GM18868 (cell line): ENCODE measurements around the gene RIBC2.
"Not testable (repeated sequence)": the region's sequence is repeated elsewhere in the genome, so short reads cannot be mapped to it uniquely, and the experiment has no call there.

ENCODE experiments used
- ATAC-seq: cut with Tn5 transposase; IDR thresholded peaks from one replicate; pipeline ENCODE4 v1.9.1; 2021; ENCODE audit warnings: mild to moderate bottlenecking, moderate library complexity; ENCODE audit not compliant: unreplicated experiment

RIBC2 gene

GRCh38 chr22:45448431-45448830 lies 34.9 kb downstream of the RIBC2 start:
- no peak for ATAC-seq

GRCh38 chr22:45449442-45449841 lies 35.9 kb downstream of the RIBC2 start:
- not testable (repeated sequence) for ATAC-seq

DNA sequence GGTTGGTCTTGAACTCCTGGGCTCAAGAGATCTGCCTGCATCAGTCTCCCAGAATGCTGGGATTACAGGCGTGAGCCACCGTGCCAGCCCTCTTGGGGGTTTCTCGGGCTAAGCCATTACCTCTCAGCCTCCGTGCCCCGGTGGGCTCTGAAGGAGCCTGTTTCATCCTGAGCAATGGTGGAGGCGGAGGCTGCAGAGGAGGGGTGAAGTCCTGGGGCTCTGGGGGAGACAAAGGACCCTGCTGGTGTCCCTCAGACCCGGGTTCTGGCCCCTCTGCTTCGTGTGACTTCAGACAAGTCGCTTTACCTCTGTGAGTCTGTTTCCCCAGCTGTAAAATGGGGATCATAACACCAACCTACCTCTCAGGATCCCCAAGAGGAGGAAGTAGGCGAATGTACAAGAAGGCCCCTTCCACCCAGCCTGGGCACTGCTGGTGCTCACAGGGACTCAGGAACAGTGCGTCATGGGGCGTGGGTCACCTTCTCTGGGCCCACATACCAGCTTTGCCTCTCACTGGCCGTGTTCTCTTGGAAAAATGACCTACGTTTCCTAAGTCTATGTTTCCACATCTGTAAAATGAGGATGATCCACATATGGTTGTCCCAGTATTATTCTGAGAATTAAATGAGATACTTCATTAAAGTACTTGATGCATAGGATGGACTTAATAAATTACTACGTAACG lies 36.8 kb downstream of the RIBC2 start:
- no peak for ATAC-seq

- no peak for ATAC-seq
Observed at GRCh38 chr22:45450921-45451651, 37.6 kb downstream of the RIBC2 start.

DNA sequence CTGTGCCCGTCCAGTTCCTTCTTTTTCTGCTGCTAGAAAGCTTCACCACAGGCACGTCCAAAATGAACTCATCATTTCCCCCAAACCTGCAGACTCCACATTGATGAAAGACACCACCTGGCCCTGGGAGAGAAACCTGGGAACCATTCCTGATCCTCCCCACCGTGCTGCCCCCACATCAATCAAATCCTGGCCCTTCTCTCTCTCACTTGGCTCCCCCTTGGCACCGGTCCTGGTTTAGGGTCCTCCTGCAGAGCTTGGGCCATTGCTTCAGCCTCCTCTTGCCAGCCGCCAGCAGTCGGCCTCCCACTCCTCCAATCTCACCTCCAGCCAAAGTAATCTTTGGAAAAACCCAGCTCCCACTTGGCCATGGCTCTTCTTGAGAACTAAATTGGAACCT lies 38.5 kb downstream of the RIBC2 start:
- no peak for ATAC-seq

DNA sequence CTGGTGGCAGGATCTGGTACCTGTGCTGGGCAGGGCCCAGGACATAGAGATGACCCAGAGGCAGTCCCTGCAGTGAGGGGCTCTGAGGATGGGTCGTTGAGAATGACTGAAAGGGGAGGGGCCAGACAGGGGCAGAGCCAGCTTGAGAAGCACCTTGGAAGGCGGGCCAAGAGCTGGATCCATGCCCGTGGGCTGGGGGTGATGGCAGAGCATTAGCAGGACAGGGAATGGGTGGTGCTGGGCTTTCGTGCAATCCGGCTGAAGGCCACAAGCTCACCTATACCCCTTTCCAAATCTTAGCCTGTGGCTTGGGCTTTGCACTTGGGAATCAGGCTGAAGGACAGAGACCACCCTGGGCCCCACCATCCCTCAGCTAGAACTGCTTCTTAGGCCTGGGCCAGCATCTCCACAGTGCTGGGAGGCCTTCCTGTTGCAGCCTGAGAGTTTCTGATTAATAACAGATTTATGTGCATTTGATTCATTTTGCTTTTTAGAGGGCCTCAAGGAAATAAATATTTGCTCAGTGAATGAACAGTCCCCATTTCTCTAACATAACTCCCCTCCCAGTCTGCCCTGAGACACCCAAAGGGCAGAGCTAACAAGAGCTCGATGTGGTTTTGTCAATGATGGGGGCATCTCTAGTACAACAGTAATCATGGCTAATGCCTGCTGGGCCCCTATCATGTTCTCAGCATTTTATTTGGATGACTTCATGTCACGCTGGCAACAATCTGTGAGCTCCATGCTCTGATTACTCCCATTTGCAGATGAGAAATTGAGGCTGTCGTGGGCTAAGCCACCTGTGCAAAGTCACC lies 39.3 kb downstream of the RIBC2 start:
- no peak for ATAC-seq

GRCh38 chr22:45453764-45454163 lies 40.3 kb downstream of the RIBC2 start:
- ATAC-seq: no peak

DNA sequence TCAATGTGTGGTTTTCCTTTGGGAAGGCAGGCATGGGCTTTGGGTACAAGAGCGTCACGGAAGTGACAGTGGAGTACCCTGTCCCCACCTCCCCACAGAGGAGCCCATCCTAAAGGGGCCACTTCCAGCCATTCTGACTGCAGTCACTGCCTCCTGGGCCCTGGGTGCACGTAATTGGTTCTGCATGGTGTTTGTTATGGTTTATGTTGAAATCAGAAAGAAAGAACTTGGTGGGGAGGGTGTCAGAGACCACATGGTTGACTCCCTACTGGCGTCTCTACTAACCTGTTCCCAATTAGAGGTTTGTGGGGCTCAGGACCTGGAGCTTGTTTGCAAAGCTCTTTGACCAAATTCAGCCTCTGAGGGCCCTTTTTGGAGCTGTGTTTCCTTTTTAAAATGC lies 40.8 kb downstream of the RIBC2 start:
- no peak for ATAC-seq

GRCh38 chr22:45455212-45455611 lies 41.7 kb downstream of the RIBC2 start:
- no peak for ATAC-seq

- no peak for ATAC-seq
Observed at GRCh38 chr22:45455621-45456020, 42.1 kb downstream of the RIBC2 start.

DNA sequence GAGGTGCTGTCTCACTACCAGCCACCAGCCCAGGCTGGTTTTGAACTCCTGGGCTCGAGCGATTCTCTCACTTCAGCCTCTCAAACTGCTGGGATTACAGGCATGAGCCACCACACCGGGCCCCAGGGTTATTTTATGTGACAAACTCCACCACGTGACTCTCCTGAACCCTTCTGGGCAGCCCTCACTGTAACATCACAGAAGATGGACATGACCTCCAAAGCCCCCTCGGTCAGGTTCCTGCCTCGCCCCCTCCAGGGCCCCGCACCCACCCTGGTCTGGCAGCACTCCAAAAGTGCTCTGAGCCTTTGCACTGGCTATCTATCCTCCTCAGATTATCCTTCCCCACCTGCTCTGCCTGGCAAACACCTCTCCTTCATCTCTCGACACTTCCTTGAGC lies 43.3 kb downstream of the RIBC2 start:
- no peak for ATAC-seq

GRCh38 chr22:45458532-45458931 lies 45.0 kb downstream of the RIBC2 start:
- no peak for ATAC-seq

DNA sequence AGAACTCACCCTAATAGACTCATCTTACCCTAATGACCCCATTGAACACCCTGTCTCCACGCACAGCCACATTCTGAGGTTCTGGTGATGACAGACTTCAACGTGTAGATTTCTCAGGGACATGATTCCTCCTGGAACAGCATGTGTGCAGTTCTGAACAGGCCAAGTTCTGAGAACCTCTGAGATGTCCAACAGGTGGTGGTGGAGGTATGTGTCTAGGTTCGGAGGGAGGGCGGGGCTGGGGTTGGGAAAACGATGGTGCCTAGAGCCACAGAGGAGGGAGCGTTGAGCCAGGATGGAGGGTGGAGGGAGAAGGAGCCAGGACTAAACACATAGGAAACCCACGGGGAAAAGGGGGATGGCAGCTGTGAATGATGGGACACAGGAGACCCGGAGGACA lies 45.7 kb downstream of the RIBC2 start:
- no peak for ATAC-seq

GRCh38 chr22:45460288-45461109 lies 47.0 kb downstream of the RIBC2 start:
- no peak for ATAC-seq

DNA sequence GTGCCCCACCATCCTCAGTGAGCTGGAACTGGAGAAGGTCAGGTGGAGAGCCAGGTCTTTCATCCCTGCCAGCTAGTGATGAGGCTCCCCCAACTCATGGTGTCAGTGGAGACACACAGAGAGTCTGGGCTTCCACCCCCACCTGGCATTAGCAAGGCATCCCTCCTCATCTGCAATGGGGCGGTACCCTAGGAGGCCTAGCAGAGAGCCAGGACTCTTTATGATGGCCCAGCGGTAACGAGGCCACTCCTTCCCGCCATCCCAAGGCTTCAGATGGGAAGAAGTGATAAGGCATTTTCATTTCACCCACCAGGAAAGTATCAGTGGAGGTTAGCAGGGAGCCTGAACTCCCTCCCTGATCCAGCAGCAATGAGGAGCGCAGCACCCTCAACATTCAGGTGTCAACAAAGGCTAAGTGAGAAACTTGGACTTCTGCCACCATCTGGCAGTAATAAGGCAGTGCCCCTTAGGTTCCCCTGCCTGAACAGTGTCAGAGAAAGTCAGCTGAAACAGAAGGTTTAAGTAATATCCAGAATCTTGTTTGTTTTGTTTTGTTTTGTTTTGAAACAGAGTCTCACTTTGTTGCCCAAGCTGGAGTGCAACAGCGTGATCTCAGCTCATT lies 48.7 kb downstream of the RIBC2 start:
- no peak for ATAC-seq

DNA sequence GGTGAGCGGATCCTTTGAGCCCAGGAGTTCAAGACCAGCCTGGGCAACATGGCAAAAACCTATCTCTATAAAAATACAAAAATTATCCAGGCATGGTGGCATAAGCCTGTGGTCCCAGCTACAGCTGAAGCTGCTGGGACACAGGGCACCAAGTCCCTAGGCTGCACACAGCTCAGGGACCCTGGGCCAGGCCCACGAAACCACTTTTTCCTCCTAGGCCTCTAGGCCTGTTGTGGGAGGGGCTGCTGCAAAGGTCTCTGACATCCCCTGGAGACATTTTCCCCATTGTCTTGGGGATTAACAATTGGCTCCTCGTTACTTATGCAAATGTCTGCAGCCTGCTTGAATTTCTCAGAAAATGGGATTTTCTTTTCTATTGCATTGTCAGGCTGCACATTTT lies 50.2 kb downstream of the RIBC2 start:
- ATAC-seq: not testable (repeated sequence)

- ATAC-seq: no peak
Observed at GRCh38 chr22:45465633-45466032, 52.1 kb downstream of the RIBC2 start.

GRCh38 chr22:45468872-45469271 lies 55.4 kb downstream of the RIBC2 start:
- no peak for ATAC-seq

DNA sequence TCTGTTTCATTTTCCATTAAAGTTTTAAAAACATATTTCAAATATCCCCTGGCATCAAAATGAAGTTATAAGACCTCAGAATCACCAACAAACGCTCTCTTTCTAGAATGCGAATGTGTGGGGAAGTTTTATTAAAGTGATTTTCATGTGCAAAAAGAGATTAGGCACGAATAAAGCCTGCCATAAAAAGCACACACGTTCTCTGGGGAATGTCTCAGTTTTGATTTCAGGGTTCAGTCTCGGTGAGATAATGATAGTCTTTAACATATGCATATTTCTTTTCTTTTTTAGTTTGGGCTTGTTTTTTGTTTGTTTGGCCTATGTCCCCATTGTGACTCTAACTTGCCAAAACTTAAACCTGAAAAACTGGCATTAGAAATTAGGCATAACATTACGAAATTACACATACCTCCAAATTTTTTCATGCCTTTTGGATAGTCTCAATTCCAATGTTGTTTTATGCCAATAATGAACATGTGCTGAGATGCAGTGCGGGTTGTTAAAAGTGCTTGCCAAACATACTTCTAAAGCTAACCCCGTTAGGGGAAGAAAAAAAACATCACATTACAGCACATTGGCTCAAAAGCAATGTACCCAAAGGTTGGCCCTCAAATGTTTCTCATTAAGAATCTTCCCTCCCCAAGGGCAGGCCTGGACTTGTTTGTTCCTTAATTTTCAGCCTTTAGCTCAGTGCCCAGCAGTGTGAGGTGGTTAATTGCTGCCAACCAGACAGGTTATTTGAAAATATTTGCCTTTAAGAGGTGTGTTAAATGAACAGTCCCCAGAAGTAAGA lies 56.0 kb downstream of the RIBC2 start:
- ATAC-seq: no peak

DNA sequence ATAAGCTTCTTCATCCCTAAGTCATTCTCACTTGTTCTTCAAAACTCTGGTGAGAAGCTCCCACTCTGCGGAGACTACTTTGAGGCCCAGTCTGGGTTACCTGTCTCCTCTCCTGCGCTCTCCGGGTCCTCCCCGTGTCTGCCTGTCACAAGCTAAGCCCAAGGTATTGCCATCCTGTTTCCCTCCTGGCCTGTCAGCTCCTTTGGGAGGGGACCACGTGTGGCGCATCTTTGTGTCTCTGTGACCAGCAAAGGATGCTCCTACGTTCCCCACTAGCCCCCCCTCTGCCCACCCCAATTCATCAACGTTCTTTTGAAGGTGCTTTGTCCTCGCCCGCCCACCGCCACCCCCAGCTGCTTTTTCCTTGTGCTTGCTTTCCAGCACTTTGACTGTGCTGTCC lies 57.4 kb downstream of the RIBC2 start:
- ATAC-seq: no peak
